GM19023 (cell line): ENCODE results near the gene ATP10A.

Experiments
- ATAC-seq: cut with Tn5 transposase; IDR thresholded peaks from one replicate; pipeline ENCODE4 v1.9.1; 2021; ENCODE audit warnings: mild to moderate bottlenecking, moderate library complexity; ENCODE audit not compliant: unreplicated experiment

ATP10A gene, protein sequence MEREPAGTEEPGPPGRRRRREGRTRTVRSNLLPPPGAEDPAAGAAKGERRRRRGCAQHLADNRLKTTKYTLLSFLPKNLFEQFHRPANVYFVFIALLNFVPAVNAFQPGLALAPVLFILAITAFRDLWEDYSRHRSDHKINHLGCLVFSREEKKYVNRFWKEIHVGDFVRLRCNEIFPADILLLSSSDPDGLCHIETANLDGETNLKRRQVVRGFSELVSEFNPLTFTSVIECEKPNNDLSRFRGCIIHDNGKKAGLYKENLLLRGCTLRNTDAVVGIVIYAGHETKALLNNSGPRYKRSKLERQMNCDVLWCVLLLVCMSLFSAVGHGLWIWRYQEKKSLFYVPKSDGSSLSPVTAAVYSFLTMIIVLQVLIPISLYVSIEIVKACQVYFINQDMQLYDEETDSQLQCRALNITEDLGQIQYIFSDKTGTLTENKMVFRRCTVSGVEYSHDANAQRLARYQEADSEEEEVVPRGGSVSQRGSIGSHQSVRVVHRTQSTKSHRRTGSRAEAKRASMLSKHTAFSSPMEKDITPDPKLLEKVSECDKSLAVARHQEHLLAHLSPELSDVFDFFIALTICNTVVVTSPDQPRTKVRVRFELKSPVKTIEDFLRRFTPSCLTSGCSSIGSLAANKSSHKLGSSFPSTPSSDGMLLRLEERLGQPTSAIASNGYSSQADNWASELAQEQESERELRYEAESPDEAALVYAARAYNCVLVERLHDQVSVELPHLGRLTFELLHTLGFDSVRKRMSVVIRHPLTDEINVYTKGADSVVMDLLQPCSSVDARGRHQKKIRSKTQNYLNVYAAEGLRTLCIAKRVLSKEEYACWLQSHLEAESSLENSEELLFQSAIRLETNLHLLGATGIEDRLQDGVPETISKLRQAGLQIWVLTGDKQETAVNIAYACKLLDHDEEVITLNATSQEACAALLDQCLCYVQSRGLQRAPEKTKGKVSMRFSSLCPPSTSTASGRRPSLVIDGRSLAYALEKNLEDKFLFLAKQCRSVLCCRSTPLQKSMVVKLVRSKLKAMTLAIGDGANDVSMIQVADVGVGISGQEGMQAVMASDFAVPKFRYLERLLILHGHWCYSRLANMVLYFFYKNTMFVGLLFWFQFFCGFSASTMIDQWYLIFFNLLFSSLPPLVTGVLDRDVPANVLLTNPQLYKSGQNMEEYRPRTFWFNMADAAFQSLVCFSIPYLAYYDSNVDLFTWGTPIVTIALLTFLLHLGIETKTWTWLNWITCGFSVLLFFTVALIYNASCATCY (N-terminal part only)

DNA sequence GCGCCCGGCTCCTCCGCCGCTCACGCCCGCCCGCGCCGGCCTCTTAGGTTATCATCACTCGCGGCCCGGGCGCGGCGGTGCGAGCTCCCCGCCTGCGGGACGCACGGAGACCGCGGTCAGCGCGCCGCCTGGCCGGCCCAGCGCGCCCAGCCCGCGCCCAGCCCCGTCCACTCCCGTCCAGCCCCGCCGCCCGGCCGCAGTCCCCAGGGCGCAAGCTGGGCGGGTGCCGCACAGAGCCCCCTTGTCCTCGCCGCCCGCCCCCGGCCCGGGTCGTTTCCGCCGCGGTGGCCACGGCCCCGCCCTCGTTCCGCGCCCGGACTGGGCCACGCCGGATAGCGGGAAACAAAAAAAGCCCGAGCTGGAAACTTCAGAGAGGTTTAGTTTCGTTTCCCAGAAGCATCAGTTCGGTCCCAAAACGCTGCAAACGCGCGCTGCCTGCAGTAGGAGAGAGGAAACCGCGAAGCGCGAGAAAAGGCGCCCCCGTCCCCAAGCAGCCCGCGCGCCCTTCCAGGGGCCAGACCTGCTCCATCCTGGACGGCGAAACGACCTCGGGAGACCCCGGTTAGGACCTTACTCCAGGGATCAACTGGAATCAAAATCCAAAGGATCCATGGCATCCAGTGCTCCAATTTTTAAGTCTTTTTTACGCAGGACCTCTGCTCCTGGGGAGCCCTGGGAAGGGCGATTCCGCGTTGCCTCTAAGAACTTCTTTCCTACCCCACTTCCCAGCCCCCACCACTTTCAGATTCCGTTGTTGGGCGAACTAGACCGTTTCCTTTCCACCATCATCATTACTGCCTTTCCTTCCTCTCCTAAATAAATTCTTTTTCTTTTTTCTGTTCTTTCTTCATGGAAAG, at the start of gene ATP10A:
Gene ATP10A (minus strand): TSS at position 217 of the 857 bp plus-strand sequence. CDS start 231 bp downstream, outside the sequence.
- ATAC-seq = no peak

DNA sequence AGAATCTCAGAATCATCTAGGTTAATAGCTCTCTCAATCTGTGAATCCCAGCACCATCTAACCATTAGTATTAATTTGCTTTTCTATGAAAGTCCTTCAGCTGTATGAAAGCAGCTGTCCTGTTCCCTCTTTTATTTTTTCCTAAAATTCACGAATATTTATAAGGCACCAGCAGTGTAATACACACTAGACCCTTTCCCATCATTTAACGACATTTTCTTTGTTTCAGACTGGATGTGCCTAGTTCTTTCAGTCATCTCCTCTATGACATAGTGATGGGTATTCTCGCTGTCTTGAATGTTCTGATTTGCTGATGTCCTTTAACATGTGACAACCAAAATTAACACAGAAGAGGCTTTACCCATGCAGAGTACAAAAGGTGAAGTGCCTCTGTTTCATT, 48.9 kb upstream of the ATP10A start:
- no peak for ATAC-seq

DNA sequence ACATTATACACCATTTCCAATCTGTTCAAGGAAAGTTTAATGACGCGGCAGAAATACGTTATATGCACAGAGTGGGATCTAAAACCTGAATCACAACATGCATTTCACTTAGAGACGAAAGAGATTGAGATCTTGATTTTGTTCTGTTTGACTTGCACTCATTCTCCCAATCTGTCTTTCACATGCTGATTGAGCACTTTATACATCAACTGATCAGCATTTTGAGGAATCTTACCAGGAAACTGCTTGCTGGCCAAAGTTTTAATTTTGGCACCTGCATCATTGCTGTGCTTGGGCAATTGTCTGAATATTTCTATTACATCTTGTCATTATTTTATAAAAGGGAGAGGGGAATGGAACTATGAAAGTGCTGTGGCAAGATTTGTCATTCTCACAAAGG, 47.7 kb upstream of the ATP10A start:
- no peak for ATAC-seq

DNA sequence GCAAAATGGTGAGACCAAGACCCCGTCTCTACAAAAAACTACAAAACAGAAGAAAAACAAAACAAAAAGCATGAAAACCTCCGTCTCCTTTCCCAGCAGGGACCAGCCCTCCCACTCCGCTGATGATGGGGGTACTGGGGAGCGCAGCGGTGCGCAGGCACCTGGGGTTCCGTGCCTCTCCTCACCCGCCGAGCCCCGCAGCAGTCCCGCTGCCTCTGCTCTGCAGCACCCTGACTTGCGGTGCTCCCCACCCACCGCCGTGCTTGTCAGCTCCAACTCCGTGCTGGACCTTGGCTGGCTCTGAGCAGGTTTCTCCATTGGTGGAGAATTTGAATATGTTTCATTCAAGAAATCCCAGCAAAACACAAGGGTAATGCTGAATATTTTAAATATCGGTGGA, 46.7 kb upstream of the ATP10A start:
- no peak for ATAC-seq

DNA sequence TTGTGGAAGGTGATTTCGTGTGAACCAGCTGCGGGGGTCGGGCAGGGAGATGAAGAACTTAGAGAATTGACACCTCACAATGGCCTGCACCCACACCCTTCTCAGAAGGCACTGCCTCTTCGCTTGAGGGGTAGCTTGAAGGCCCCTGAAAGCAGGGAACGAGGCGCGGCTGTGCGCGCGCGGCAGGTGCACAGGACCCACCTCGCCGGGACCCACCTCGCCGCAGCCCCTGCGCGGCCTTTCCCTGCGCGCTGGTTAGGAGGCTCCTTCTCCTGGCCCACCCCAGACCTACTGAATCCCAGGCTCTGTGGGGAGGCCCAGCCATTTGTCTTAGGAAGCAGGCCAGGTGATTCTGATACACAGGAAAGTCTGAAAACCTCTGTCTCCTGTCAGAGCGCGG, 46.2 kb upstream of the ATP10A start:
- no peak for ATAC-seq

DNA sequence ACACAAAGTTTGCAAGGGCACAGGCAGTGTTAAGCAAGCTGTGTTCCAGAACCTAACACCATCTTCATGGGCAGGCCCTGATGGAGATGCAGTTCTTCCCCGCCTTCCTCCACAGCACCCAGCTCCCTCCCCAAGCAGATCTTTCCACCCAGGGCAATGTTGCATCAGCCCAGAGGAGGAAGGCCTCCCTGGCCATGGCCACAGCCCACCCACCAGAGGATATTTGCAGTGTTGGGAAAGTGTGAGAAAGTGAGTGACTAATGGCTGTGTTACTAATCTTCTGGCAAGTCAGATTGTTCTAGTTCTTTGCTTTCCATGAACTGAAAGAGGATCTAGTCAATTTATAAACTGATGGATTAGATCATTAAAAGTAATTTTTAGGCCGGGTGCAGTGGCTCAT, 42.0 kb upstream of the ATP10A start:
- no peak for ATAC-seq

DNA sequence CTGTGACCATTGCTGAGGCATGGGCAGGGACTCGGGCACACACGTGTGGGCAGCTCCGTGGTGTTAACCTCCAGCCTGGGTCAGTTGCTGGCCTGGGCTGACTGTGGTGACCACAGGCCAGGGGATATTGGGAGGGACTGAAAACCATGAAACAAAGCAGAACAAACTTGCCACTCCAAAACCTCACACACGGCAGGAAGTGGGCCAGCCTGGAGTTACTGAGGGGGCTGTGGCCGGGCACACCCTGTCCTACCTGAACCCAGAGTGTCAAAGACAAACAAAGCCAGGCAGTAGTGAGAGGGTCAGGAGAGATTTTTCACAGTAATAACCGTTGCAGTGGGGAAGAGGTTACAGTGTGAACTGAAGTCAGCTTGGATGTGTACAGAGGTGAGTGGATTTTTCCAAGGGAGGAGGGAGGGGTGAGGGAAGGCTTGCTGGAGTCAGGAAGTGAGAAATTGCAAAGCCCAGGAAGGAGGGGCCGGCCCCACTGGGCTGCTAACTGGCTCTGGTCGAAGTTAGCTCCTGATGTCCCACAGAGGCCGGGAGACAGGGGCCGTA, 40.0 kb upstream of the ATP10A start:
- no peak for ATAC-seq

DNA sequence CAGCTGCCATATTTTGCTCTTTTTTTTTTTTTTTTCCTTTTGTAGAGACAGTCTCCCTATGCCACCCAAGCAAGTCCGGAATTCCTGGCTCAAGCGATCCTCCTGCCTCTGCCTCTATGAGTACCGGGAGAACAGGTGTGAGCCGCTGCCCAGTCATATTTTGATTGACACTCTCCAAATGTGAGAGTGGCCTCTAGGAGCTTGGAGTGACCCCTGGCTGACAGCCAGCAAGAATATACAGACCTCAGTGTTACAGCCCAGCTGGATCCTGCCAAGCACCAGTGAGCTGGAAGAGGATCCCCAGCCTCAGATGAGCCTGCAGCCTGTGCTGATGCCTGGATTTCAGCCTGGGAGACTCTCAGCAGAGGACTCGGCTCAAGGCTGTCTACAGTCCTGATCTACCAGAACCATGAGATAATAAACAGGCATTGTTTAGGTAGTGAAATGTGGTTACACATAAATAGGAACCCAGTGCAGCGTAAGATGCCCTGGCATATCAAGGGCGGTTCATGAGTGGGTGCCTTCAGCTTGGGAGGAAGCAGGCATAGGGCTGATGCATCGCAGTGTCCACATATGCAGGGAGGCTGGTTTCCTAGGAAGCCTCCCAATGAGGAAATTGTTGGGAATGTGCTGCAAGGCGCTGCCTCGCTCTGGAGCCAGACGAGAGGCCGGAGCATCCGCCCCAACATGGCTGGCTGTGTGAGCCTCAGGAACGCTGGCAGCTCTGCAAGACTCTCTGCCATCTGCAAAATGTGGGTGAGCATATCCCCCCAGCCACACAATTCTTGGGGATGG, 38.9 kb upstream of the ATP10A start:
- ATAC-seq = no peak

DNA sequence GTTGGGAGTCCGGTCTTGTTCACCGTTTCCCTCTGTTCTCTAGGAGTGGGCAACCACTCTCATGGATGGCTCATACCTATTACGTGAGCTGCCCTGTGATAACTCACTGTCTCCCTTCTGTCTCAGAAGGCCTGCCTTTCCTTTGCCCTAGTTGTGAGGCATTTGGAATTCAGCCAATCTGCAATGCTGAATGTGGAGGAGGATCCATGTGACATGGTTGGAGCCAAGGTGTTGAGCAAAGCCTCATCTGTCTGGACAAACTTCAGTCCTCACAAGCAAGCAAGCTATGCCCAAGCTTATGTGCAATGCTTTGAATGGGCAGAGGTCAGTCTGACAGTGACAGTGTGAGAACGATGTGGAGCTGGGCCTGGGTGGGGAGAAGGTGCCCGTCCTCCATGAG, 37.8 kb upstream of the ATP10A start:
- ATAC-seq = no peak

DNA sequence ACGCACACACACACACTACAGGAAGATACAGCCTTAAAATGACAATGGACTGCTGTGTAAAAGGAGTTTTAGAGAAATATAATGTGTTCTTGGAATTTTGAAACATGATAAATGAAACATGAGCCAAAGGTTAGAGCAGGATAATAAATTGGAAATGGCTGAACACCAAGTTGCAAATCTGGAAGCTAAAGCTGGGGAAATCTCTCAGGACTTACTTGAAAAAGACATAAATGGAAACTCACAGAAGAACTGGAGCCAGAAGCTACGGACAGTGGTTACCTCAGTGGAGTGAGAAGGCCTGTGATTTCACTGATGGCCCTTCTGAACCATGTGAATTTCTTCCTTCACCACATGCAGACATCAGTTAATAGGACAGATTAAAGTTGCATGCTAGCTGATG, 37.3 kb upstream of the ATP10A start:
- ATAC-seq = no peak

DNA sequence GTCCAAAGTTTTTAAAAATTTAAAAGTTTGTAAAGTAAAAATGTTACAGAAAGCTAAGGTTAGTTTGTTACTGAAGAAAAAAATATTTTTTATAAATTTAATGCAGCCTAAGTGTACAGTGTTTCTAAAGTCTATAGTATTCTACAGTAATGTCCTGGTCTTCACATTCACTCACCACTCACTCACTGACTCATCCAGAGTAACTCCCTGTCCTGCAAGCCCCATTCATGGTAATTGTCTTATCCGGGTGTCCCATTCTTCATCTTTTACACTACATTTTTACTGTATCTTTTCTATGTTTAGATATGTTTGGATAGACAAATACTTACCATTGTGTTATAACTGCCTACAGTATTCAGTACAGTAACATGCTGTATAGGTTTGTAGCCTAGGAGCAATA, 36.7 kb upstream of the ATP10A start:
- no peak for ATAC-seq

DNA sequence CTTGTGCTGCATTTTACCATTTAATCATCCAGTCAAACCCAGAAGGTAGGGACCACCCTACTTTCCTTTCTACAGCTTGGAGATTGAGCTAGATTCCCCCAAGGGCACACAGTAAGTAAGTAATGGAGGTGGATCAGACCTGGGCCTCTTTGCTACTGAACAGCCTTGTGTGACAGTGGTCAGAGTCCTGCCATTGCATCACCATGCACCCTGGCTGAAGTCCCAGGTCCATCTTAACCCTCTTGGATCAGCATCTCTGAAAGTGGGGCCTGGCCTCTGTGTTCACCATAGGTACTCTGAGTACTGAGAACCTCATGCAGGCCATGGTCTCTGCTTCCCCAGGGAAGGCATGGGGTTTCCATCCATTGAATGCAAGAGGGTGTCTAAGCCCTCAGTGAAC, 34.5 kb upstream of the ATP10A start:
- ATAC-seq = no peak

DNA sequence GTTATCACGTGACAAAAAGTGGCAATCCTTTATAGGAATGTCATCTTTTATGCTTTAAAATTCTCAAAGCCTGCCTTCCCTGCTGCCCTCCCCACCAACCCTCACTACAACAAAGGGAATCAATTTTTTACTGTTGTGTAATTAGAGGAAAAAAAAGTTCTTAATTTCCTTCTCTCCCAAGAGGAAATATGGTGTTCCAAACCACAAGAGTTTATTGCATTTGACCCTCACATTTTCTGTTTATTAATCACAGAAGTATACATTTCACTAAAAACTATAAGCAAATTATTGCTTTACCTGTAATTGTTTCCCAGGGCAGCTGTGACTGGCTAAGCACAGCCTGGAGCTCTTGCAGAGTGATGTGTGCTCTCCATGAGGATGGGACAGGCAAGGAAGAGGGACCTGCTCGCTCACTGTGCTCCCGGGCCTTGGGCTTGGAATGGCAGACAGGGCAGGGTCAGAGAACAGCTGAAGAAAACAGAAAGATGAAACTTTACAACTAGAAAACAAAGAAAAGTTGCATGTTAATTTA, 31.3 kb upstream of the ATP10A start:
- no peak for ATAC-seq

DNA sequence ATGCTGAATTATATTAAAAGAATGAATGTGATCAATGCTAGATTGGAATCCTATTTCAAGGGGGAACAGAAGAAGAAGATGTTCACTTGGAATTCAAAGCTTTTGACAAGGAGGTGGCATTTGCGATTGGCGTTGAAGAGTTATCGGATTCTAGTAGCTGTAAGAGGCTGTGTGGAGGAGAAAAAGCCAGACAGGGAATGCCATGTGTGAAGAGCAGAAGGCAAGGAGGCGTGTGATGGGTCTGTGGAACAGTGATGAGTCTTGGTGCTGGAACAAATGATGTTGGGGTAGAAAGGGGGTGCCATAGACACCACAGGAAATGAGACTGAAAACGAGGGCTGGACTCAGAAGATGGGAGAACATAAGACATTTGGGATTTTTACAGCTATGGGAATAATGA, 30.5 kb upstream of the ATP10A start:
- no peak for ATAC-seq

DNA sequence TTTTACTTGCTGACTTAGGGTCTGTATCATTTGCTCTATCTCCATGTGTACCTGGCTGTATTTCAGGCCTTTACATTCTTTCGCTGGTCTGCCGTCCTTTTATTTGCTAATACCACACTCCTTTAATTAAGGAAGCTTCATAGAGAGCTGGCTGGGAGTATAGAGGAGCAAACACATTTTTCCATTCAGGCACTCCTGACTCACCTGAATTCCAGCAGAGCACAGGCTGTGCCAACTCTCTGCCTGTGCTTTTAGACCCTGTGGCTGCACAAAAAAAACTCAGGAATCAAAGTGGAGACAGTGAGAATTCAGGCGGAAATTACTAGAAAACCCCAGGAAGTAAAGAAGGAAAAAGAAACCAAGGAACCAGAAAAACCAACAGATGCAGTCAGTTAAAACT, 29.0 kb upstream of the ATP10A start:
- ATAC-seq = no peak

DNA sequence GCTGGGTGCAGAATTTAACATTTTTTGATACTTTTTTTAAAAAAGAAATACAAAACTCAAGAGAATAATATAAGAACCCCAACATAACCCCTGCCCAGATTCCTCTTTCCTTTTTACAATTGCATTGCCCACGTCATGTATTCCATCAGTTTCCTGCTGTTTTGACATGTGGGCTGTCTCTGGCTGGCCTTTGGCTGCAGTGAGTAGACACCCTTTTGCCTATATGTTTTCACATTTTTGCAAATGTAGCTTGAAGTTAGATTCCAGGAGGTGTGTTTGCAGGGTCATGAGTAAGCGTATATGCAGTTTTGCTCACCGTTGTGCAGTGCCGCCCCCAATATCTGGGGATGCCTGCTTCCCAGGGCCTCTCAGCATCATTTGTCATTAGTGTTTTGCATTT, 28.0 kb upstream of the ATP10A start:
- ATAC-seq = no peak

DNA sequence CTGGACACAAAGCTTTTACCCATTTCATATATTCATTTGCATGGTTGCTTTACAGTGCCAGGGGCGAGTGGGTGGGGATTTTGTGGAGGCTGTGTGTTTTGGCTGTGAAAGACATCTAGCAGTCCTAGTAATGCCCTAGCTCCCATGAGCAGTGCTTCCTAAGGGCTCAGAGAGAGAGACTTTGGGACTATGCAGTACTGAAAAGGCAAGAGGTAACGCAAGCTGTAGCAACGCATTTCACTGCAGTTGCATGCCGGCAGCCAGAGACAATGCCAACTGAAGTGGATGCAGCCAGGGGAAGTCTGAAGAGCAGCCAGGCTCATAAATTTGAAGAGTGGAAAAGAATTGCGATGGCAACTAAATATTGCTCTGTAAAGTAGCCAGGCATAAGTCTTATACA, 27.4 kb upstream of the ATP10A start:
- no peak for ATAC-seq

DNA sequence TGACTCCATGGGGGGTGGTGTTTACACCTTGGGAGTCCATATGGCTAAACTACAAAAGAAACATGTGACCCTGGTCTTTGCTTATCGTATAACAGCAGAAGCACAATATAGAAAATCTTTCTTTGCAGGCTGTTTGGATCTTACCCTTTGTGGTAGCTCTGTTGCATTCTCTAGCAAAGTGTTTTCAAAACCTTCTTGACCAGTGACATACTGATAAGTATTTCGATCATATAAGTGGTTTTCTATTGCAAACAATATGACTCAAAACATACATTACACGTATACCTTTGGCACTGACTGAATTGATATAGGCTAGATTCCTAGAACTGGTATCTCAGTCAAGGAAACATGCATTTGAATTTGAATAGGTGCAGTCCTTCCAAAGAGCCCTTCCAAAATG, 24.7 kb upstream of the ATP10A start:
- ATAC-seq = no peak

DNA sequence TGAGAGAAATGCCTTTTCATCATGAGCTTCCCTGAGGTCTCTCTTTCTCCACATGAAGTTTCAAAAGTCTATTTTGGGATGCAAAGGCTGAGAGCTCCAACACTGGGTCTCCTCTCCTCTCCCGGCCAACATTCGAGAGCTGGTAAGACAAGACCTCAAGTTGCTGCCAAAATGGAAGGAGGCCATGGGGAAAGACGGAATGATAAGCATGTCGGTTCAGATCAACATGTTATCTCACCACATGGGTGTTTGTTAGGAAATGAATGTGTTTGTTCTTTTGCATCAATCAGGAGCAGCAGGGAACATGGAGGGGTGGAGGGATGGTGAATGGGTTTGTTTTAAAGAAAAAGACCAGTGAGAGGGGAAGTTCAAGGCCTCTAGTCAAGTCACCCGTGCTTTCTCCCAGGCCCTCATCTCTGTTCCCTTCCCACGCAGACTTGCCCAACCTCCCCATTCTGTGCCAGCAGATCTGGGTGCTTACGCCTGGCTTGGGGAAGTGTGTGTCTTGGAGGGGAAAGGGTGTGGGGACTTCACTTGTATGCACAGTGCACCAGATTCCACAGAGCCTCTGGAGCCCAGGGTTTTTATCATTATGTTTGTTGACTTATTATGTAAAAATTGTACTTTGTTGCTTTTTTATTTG, 23.5 kb upstream of the ATP10A start:
- no peak for ATAC-seq
